BE2C (cell line): ENCODE results near the gene ADAM10.

ENCODE experiments used
- DNase-seq: peaks from one replicate; pipeline ENCODE4 v3.0.0-alpha.2; 2020
- H3K27me3 ChIP-seq: fragments of 250-450 bp; sonication (Bioruptor Pico); 2 replicates; pipeline ENCODE4 v1.5.1; 2020; ENCODE audit warnings: mild to moderate bottlenecking
- H3K36me3 ChIP-seq: fragments of 250-450 bp; sonication (Bioruptor Pico); 2 replicates; pipeline ENCODE4 v1.5.1; 2020; ENCODE audit warnings: mild to moderate bottlenecking
- H3K4me1 ChIP-seq: fragments of 250-450 bp; sonication (Bioruptor Pico); 2 replicates; pipeline ENCODE4 v1.5.1; 2020
- H3K4me3 ChIP-seq: 2 replicates; pipeline ENCODE4 v1.5.1; 2011; ENCODE audit warnings: low read depth, low read length
- H3K9me3 ChIP-seq: fragments of 250-450 bp; sonication (Bioruptor Pico); 2 replicates; pipeline ENCODE4 v1.5.1; 2020
- TF ChIP-seq, protein P1 (sequence below): IDR thresholded peaks from 2 replicates; pipeline ENCODE4 v1.5.1; 2012; ENCODE audit warnings: mild to moderate bottlenecking, low read depth, low read length

Gene ADAM10

GRCh38 chr15:58616171-58616570, 133.3 kb downstream of the ADAM10 start:
- H3K36me3 ChIP-seq, result 0 out of 2 replicates have a peak, but pooled peaks cover 4% of the 10 kb centered on the region

GRCh38 chr15:58611731-58612676, 137.5 kb downstream of the ADAM10 start:
- H3K27me3 ChIP-seq, result no peaks in the 10 kb centered on the region
- DNase-seq, result no peak
- TF ChIP-seq, protein P1, sequence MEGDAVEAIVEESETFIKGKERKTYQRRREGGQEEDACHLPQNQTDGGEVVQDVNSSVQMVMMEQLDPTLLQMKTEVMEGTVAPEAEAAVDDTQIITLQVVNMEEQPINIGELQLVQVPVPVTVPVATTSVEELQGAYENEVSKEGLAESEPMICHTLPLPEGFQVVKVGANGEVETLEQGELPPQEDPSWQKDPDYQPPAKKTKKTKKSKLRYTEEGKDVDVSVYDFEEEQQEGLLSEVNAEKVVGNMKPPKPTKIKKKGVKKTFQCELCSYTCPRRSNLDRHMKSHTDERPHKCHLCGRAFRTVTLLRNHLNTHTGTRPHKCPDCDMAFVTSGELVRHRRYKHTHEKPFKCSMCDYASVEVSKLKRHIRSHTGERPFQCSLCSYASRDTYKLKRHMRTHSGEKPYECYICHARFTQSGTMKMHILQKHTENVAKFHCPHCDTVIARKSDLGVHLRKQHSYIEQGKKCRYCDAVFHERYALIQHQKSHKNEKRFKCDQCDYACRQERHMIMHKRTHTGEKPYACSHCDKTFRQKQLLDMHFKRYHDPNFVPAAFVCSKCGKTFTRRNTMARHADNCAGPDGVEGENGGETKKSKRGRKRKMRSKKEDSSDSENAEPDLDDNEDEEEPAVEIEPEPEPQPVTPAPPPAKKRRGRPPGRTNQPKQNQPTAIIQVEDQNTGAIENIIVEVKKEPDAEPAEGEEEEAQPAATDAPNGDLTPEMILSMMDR, result no peak
- no peak overlapping the region for H3K4me3 ChIP-seq
- H3K36me3 ChIP-seq, result peaks cover 13% of the 10 kb centered on the region
- no peaks in the 10 kb centered on the region for H3K4me1 ChIP-seq
- H3K9me3 ChIP-seq, result 0 out of 2 replicates have a peak, but pooled peaks cover 3% of the 10 kb centered on the region

More at GRCh38 chr15:58616171-58616570, 133.3 kb downstream of the ADAM10 start:
- no peaks in the 10 kb centered on the region for H3K27me3 ChIP-seq
- no peak overlapping the region for H3K4me3 ChIP-seq
- DNase-seq, result no peak
- no peaks in the 10 kb centered on the region for H3K4me1 ChIP-seq
- H3K9me3 ChIP-seq, result 0 out of 2 replicates have a peak, but pooled peaks cover 3% of the 10 kb centered on the region
- TF ChIP-seq, protein P1, result no peak

DNA sequence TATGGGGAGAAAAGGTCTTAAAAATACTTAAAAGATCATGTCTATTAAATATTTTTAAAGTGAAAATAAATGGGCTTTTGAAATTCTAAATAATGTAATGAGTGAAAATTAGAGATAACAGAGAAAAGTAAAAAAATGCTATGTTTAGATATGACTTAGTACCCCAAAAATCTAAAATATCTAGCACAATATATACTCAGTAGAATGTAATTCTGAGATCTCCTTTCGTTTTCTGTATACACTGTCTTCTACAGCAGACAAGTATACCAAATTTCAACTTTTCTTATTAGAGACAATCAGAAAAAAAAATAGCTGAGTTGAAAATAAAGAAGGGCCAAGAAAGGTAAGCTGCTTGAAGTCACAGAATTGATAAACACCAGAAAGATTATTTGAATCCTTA, 140.8 kb downstream of the ADAM10 start:
- Histone ChIP-seq H3K36me3 (peaks cover 9% of the 10 kb centered on the region), H3K4me1 (no peaks in the 10 kb centered on the region), H3K4me3 (no peak overlapping the region), H3K9me3 (no peaks in the 10 kb centered on the region), H3K27me3 (no peaks in the 10 kb centered on the region)
- DNase-seq, result no peak
- TF ChIP-seq, protein P1, result no peak

- Histone ChIP-seq H3K4me3 (no peak overlapping the region), H3K27me3 (no peaks in the 10 kb centered on the region), H3K36me3 (peaks cover 9% of the 10 kb centered on the region), H3K9me3 (no peaks in the 10 kb centered on the region), H3K4me1 (no peaks in the 10 kb centered on the region)
- DNase-seq, result no peak
- TF ChIP-seq, protein P1, result no peak
Observed at GRCh38 chr15:58608129-58608590, 141.3 kb downstream of the ADAM10 start.

- no peak overlapping the region for H3K4me3 ChIP-seq
- no peaks in the 10 kb centered on the region for H3K4me1 ChIP-seq
- peaks cover 10% of the 10 kb centered on the region for H3K36me3 ChIP-seq
- H3K9me3 ChIP-seq, result no peaks in the 10 kb centered on the region
- no peaks in the 10 kb centered on the region for H3K27me3 ChIP-seq
- DNase-seq, result no peak
- TF ChIP-seq, protein P1, result no peak
Observed at GRCh38 chr15:58606577-58607080, 142.9 kb downstream of the ADAM10 start.
